CD4-positive, alpha-beta T cell (primary cell): Measurements from ENCODE around the gene PRDM16. TPM values are rescaled to one million over a fixed set of nuclear protein-coding genes. Genes with fewer than 3 reads are reported as not detected.

ENCODE experiments used
- ATAC-seq: fragments of 200-7000 bp; cut with Tn5 transposase; one replicate; pipeline ENCODE4 v1.10.0; 2022; ENCODE audit warnings: mild to moderate bottlenecking; ENCODE audit not compliant: poor library complexity
- CTCF ChIA-PET: fragments of 350-600 bp; sonication (Branson Sonifier 250); formaldehyde crosslinking; loops from one replicate; lab custom pipeline; 2021; ENCODE audit warnings: antibody characterized with exemption, inconsistent platforms; lab: Charles Lee
- POLR2A ChIA-PET: fragments of 350-600 bp; sonication (Branson Sonifier 250); formaldehyde crosslinking; loops from one replicate; lab custom pipeline; 2021; ENCODE audit warnings: antibody characterized with exemption, inconsistent platforms; lab: Charles Lee
- DNase-seq, 14 experiments: peaks; one replicate each; pipeline ENCODE4 v3.0.0-alpha.2; 2013 to 2020; ENCODE audit warnings: mixed read lengths in 2 of 14
- H3K27ac ChIP-seq, 2 donors: one replicate each; pipeline versions ENCODE4 v1.5.1 to v1.7.0; 2013; ENCODE audit warnings: low read length in 2 of 2, low read depth in 1 of 2, mild to moderate bottlenecking in 1 of 2
- H3K27me3 ChIP-seq, 2 experiments: 1 replicate in 1 of 2; 2 replicates in 1 of 2; pipeline versions ENCODE4 v1.6.1 to v1.7.0; 2013; ENCODE audit warnings: low read length in 2 of 2, control low read depth in 1 of 2, mild to moderate bottlenecking in 1 of 2, moderate library complexity in 1 of 2; ENCODE audit not compliant: insufficient read depth in 2 of 2, control insufficient read depth in 1 of 2
- H3K36me3 ChIP-seq: one replicate; pipeline ENCODE4 v1.6.1; 2013; ENCODE audit warnings: low read length, control low read depth; ENCODE audit not compliant: insufficient read depth
- H3K4me1 ChIP-seq: one replicate; pipeline ENCODE4 v1.6.1; 2013; ENCODE audit warnings: low read length, control low read depth; ENCODE audit not compliant: insufficient read depth
- H3K4me3 ChIP-seq: one replicate; pipeline ENCODE4 v1.5.1; 2013; ENCODE audit warnings: mild to moderate bottlenecking, low read length, moderate library complexity
- H3K9me3 ChIP-seq, 2 experiments: 1 replicate in 1 of 2; 2 replicates in 1 of 2; pipeline versions ENCODE4 v1.6.1 to v1.7.0; 2013; ENCODE audit warnings: low read length in 2 of 2, mild to moderate bottlenecking in 2 of 2, control low read depth in 1 of 2, moderate library complexity in 1 of 2; ENCODE audit not compliant: control insufficient read depth in 1 of 2, insufficient read depth in 1 of 2
- H3K27ac Mint-ChIP-seq: one replicate; pipeline ENCODE4 v1.8.0; 2020; ENCODE audit warnings: mixed read lengths
- H3K27me3 Mint-ChIP-seq: one replicate; pipeline ENCODE4 v1.8.0; 2021; ENCODE audit warnings: mixed read lengths
- H3K36me3 Mint-ChIP-seq: one replicate; pipeline ENCODE4 v1.8.0; 2021; ENCODE audit warnings: low read depth, mixed read lengths
- H3K4me1 Mint-ChIP-seq: one replicate; pipeline ENCODE4 v1.8.0; 2021; ENCODE audit warnings: low read depth, mixed read lengths
- H3K4me3 Mint-ChIP-seq: one replicate; pipeline ENCODE4 v1.8.0; 2020; ENCODE audit warnings: mild to moderate bottlenecking, mixed read lengths
- H3K9me3 Mint-ChIP-seq: one replicate; pipeline ENCODE4 v1.8.0; 2020; ENCODE audit warnings: mixed read lengths
- CTCF ChIP-seq: fragments of 200-600 bp; IDR thresholded peaks from one replicate; pipeline ENCODE4 v1.8.0; 2022; ENCODE audit warnings: antibody characterized with exemption, mild to moderate bottlenecking
- intact Hi-C, 2 experiments: fragments of 100-400 bp; cut with DNase I in 1 of 2; cut with micrococcal nuclease in 1 of 2; formaldehyde crosslinking; loops; one replicate each; pipeline versions ENCODE4 v1.15.1 to v1.9.0; 2023 to 2025; cut with DNase I, micrococcal nuclease
- total RNA-seq, 174 experiments: library from RNA in 2 of 174; stranded (reverse) in 2 of 174; gene quantifications; one replicate each; pipeline ENCODE4 v1.2.3 and lab custom pipeline; 2021 to 2026

Gene PRDM16
- total RNA-seq, 2 experiments from 2014 or later = not detected

- Mint-ChIP-seq H3K4me1 (no peaks in the 10 kb centered on the region), H3K36me3 (no peaks in the 10 kb centered on the region), H3K27ac (no peak overlapping the region), H3K4me3 (no peak overlapping the region), H3K27me3 (peaks cover 6% of the 10 kb centered on the region), H3K9me3 (no peaks in the 10 kb centered on the region)
- H3K27ac ChIP-seq = no peak overlapping the region
- ChIA-PET POLR2A (no interaction called here), CTCF (no interaction called here)
- no peak for ATAC-seq
- H3K4me3 ChIP-seq = no peak overlapping the region
- TF ChIP-seq CTCF = no peak
- DNase-seq = no peak
- H3K27me3 ChIP-seq = peaks cover 0 to 8% of the 10 kb centered on the region in 2 experiments
- peaks cover 0 to 14% of the 10 kb centered on the region in 2 experiments for H3K9me3 ChIP-seq
- H3K4me1 ChIP-seq = no peaks in the 10 kb centered on the region
- intact Hi-C loops = no loop called here
- H3K36me3 ChIP-seq = no peaks in the 10 kb centered on the region
These were observed 175.3 kb downstream of the PRDM16 start for GRCh38 chr1:3244025-3244926.

DNA sequence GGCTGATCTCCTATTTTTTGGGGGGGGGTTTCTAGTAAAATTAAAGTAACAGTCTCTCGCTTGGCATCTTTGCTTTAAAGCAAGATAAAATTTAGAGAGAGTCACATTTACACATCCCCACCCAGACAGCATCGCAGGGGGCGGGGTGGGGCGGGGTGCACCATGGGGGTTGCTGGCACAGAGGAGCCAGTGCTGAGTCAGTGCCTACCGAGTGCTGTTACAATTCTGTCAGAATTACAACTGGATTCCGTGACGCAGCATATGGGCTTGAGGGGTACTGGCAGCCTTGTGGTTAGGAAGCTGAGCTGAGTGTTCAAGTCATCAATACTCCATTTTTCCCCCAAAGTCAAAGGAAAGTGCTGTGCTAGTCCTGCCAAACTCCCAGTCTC is 175.9 kb downstream of the PRDM16 start:
- Mint-ChIP-seq H3K9me3 (no peaks in the 10 kb centered on the region), H3K4me3 (no peak overlapping the region), H3K27me3 (peaks cover 11% of the 10 kb centered on the region), H3K27ac (no peak overlapping the region), H3K36me3 (no peaks in the 10 kb centered on the region), H3K4me1 (no peaks in the 10 kb centered on the region)
- CTCF ChIA-PET = no interaction called here
- no peak for ATAC-seq
- Histone ChIP-seq H3K4me1 (no peaks in the 10 kb centered on the region), H3K36me3 (no peaks in the 10 kb centered on the region), H3K27ac (no peak overlapping the region), H3K9me3 (peaks cover 0 to 14% of the 10 kb centered on the region in 2 experiments), H3K4me3 (no peak overlapping the region), H3K27me3 (peaks cover 0 to 8% of the 10 kb centered on the region in 2 experiments)
- DNase-seq = no peak
- intact Hi-C loops = no loop called here
- no peak for TF ChIP-seq CTCF
- POLR2A ChIA-PET = no interaction called here

DNA sequence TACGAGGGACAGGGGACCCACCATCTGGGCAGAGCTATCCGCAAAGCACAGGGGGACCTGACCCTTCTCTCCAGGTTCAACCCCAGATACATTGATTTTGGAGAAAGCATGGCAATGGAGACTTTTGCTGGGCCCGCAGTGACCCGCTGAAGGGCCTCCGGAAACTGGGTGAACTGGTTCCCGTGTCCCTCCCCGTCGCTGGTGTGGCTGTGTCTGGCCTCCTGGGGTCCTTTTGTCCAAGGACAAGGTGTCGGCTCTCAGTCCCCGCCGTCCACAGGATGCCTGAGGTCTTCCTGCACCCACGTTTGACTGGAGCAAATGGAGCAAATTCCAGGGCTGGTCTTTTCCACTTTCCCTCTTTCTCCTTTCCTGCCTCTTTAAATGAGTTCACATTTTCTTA is 176.3 kb downstream of the PRDM16 start:
- no peak for DNase-seq
- H3K36me3 ChIP-seq = no peaks in the 10 kb centered on the region
- Mint-ChIP-seq H3K4me1 (no peaks in the 10 kb centered on the region), H3K9me3 (no peaks in the 10 kb centered on the region), H3K4me3 (no peak overlapping the region), H3K27ac (no peak overlapping the region), H3K27me3 (peaks cover 11% of the 10 kb centered on the region), H3K36me3 (no peaks in the 10 kb centered on the region)
- H3K4me1 ChIP-seq = no peaks in the 10 kb centered on the region
- CTCF ChIA-PET = no interaction called here
- no peak for TF ChIP-seq CTCF
- H3K9me3 ChIP-seq = peaks cover 0 to 14% of the 10 kb centered on the region in 2 experiments
- intact Hi-C loops = no loop called here
- peaks cover 0 to 8% of the 10 kb centered on the region in 2 experiments for H3K27me3 ChIP-seq
- H3K4me3 ChIP-seq = no peak overlapping the region
- POLR2A ChIA-PET = no interaction called here
- H3K27ac ChIP-seq = no peak overlapping the region
- ATAC-seq = no peak
